Transverse colon (tissue), 4 donors: Measurements from ENCODE around the gene MGME1. TPM values are rescaled to one million over a fixed set of nuclear protein-coding genes. Genes with fewer than 3 reads are reported as not detected.
A peak's percentile ranks its signal among the peaks of the same experiment; 100 is the strongest.

Experiments used
- DNase-seq: peaks from one replicate; pipeline ENCODE4 v3.0.0-alpha.2; 2019
- H3K27ac ChIP-seq, 4 donors: fragments of 200-600 bp; sonication (generic); 2 replicates each; pipeline ENCODE4 v1.5.1; 2016 to 2018; ENCODE audit warnings: inconsistent platforms in 4 of 4
- H3K27me3 ChIP-seq: fragments of 200-600 bp; sonication (generic); 2 replicates; pipeline ENCODE4 v1.5.1; 2017; ENCODE audit warnings: inconsistent platforms
- H3K36me3 ChIP-seq, 4 donors: fragments of 200-600 bp; sonication (generic); 2 replicates each; pipeline ENCODE4 v1.5.1; 2017 to 2019; ENCODE audit warnings: inconsistent platforms in 4 of 4
- H3K4me1 ChIP-seq, 4 donors: fragments of 200-600 bp; sonication (generic); 2 replicates each; pipeline ENCODE4 v1.5.1; 2017 to 2020; ENCODE audit warnings: inconsistent platforms in 4 of 4
- H3K4me3 ChIP-seq, 4 donors: fragments of 200-600 bp; sonication (generic); 1 replicate in 1 of 4; 2 replicates in 3 of 4; pipeline versions ENCODE4 v1.5.1 to v1.6.1; 2017 to 2019; ENCODE audit warnings: inconsistent platforms in 4 of 4
- H3K9me3 ChIP-seq, 2 donors: fragments of 200-600 bp; sonication (generic); 2 replicates each; pipeline ENCODE4 v1.5.1; 2017 to 2019; ENCODE audit warnings: inconsistent platforms in 2 of 2
- CTCF ChIP-seq, 5 experiments: fragments of 200-600 bp in 3 of 5; fragments of 450-650 bp in 2 of 5; sonication (generic) in 3 of 5; IDR thresholded peaks; 1 replicate in 2 of 5; 2 replicates in 3 of 5; pipeline ENCODE4 v1.5.1; 2016 to 2017; ENCODE audit warnings: antibody characterized with exemption in 5 of 5, inconsistent platforms in 3 of 5, mild to moderate bottlenecking in 2 of 5, moderate library complexity in 1 of 5
- EP300 ChIP-seq: sonication (generic); formaldehyde crosslinking; IDR thresholded peaks from one replicate; pipeline ENCODE4 v1.6.1; 2017; ENCODE audit warnings: antibody characterized with exemption, low read depth
- POLR2A ChIP-seq: fragments of 450-650 bp; IDR thresholded peaks from one replicate; pipeline ENCODE4 v1.6.1; 2016; ENCODE audit warnings: antibody characterized with exemption, mild to moderate bottlenecking, moderate library complexity
- POLR2AphosphoS5 ChIP-seq, 3 donors: sonication (generic); formaldehyde crosslinking; IDR thresholded peaks; one replicate each; pipeline ENCODE4 v1.6.1; 2016; ENCODE audit warnings: antibody characterized with exemption in 3 of 3
- WGBS, 2 donors: methylation state at CpG; one replicate each; pipeline ENCODE4 v1.1.5; 2018; ENCODE audit warnings: low coverage in 1 of 2; 5-methylcytosine and 5-hydroxymethylcytosine counted together
- in situ Hi-C, 4 donors: fragments of 200-750 bp; cut with MboI; loops; one replicate each; pipeline versions ENCODE4 v1.15.0 to v1.15.1; 2017; ENCODE audit warnings: low sequenced_read_pairs in 3 of 4, low pct_ligation_motif_present in 1 of 4, low pct_unique_long_range_greater_than_20kb in 1 of 4
- intact Hi-C: fragments of 100-400 bp; cut with DNase I; formaldehyde crosslinking; loops from one replicate; pipeline ENCODE4 v1.15.1; 2023; ENCODE audit warnings: low total_unique reads
- total RNA-seq, 4 donors: library from RNA; depleted of rRNA; stranded (reverse); fragments of >200 nt; gene quantifications; one replicate each; pipeline ENCODE4 v1.1.0, GENCODE V29; 2016

The MGME1 gene
- total RNA-seq, 4 donors from 2014 or later: 4.1 to 18.8 (median 14.3) TPM

DNA sequence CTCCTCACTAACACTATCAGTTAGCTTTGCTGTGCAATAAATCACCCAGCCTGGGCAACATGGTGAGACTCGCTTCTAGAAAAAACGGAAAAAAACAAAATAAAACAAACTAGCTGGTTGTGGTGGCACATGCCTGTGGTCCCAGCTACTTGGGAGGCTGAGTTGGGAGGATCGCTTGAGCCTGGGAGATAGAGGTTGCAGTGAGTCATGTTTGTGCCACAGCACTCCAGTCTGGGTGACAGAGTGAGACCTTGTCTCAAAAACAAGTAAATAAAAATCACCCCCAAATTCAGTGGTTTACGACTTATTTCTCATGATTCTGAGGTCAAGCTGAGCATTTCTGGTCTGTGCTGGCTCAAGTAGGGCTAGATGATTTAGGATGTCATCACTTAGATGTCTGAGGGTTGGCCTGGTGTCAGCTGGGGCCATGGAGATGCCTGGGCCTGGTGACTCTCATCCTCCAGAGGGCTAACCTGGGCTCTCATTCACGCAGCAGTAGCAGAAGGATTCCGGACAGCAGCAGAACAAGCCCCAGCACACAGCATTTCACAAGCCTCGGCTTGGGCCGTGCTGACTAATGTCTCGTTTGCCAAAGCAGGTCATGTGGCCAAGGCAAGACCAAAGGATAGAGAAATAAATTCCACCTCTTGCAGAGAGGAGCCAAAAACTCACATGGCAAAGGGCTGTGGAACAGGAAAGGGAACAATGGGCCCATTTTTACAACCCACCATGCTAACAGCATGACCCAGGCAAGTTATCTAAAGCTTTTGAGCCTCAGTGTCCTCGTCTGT, 32.5 kb downstream of the MGME1 start:
- in situ Hi-C loops (no loop called here), intact Hi-C loops (no loop called here)
- TF ChIP-seq POLR2A: no peak
- peak in 1 of 3 donors; percentile 13 for TF ChIP-seq POLR2AphosphoS5 (IDR thresholded peaks at IDR 0.05)
- DNase-seq: peak; percentile 44
- no peaks in the 10 kb centered on the region for H3K9me3 ChIP-seq
- H3K4me1 ChIP-seq: peaks cover 0 to 2% (median under 1%) of the 10 kb centered on the region in 4 donors
- no peaks in the 10 kb centered on the region for H3K27me3 ChIP-seq
- 73 to 76% methylated on average over 4 to 10 of the region's 10 CpGs for WGBS, 2 donors
- no peaks in the 10 kb centered on the region for H3K36me3 ChIP-seq
- no peak overlapping the region for H3K4me3 ChIP-seq
- H3K27ac ChIP-seq: peak overlapping the region in 1 of 4 donors; percentile 11

GRCh38 chr20:18003897-18004296, 35.1 kb downstream of the MGME1 start:
- Histone ChIP-seq H3K27me3 (no peaks in the 10 kb centered on the region), H3K9me3 (no peaks in the 10 kb centered on the region), H3K4me1 (peaks cover 0 to 13% (median 3%) of the 10 kb centered on the region in 4 donors), H3K27ac (no peak overlapping the region), H3K36me3 (no peaks in the 10 kb centered on the region), H3K4me3 (no peak overlapping the region)
- intact Hi-C loops (no loop called here), in situ Hi-C loops (no loop called here)
- no peak for DNase-seq
- TF ChIP-seq EP300: no peak
- TF ChIP-seq POLR2AphosphoS5 (IDR thresholded peaks at IDR 0.05): no peak
- TF ChIP-seq CTCF (IDR thresholded peaks at IDR 0.05): no peak
- no peak for TF ChIP-seq POLR2A
- 40 to 66% methylated on average over 1 to 5 of the region's 5 CpGs for WGBS, 2 donors

DNA sequence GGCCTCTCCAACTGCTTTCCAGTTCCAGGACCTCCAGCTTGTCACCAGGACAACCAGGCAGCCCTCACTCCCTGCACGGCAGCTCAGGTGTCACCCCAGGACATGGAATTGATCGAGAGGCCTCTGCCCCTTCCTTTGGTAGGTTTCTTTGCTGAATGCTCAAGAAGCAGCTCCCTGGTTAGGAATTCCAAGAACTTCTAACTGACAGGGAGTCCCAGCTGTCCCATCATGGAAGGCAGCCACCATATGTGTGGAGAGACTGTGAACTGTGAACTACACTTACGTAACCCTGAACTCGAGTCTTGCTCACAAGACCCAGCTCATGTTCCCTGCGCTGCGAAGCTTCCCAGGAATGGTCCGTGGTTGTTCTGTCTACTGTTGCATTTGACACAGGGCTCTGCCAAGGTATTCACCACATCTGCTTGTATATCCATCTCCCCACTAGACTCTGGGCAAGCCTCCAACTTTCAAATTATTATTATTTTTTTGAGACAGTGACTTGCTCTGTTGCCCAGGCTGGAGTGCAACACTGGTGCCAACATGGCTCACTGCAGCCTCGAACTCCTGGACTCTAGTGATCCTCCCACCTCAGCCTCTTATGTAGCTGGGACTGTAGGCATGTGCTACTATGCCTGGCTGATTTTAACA, 35.7 kb downstream of the MGME1 start:
- Histone ChIP-seq H3K27me3 (no peaks in the 10 kb centered on the region), H3K27ac (no peak overlapping the region), H3K4me3 (no peak overlapping the region), H3K4me1 (peaks cover 0 to 13% (median 3%) of the 10 kb centered on the region in 4 donors), H3K9me3 (no peaks in the 10 kb centered on the region), H3K36me3 (no peaks in the 10 kb centered on the region)
- in situ Hi-C loops (no loop called here), intact Hi-C loops (no loop called here)
- 87% methylated on average over 8 of the region's 8 CpGs; no CpG with 5 or more reads in 1 of the 2 donors for WGBS, 2 donors
- DNase-seq: peak; percentile 6
- no peak for TF ChIP-seq POLR2AphosphoS5 (IDR thresholded peaks at IDR 0.05)
- TF ChIP-seq CTCF (IDR thresholded peaks at IDR 0.05): no peak

GRCh38 chr20:18005170-18005989, 36.6 kb downstream of the MGME1 start:
- Histone ChIP-seq H3K9me3 (no peaks in the 10 kb centered on the region), H3K27ac (no peak overlapping the region), H3K36me3 (no peaks in the 10 kb centered on the region), H3K4me3 (no peak overlapping the region), H3K27me3 (no peaks in the 10 kb centered on the region), H3K4me1 (peaks cover 0 to 13% (median 3%) of the 10 kb centered on the region in 4 donors)
- intact Hi-C loops: no loop called here
- TF ChIP-seq POLR2A (no peak), CTCF (IDR thresholded peaks at IDR 0.05) (no peak), POLR2AphosphoS5 (IDR thresholded peaks at IDR 0.05) (no peak), EP300 (no peak)
- in situ Hi-C loops: no loop called here
- peak; percentile 29 for DNase-seq
- WGBS, 2 donors: 84% methylated on average over 21 of the region's 21 CpGs; no CpG with 5 or more reads in 1 of the 2 donors
